Glutamatergic neuron (in vitro differentiated cells): ENCODE data around the gene SLC39A7. TPM values are rescaled to one million over a fixed set of nuclear protein-coding genes. Genes with fewer than 3 reads are reported as not detected.

Experiments used
- DNase-seq: peaks from one replicate; pipeline ENCODE4 v3.0.0; 2022
- H3K27ac Mint-ChIP-seq: one replicate; pipeline ENCODE4 v1.8.0; 2020; ENCODE audit warnings: mild to moderate bottlenecking, mixed read lengths, inconsistent platforms; ENCODE audit not compliant: unreplicated experiment
- H3K27me3 Mint-ChIP-seq: one replicate; pipeline ENCODE4 v1.8.0; 2020; ENCODE audit warnings: mild to moderate bottlenecking, moderate library complexity, mixed read lengths, inconsistent platforms; ENCODE audit not compliant: unreplicated experiment
- H3K36me3 Mint-ChIP-seq: one replicate; pipeline ENCODE4 v1.8.0; 2020; ENCODE audit warnings: mild to moderate bottlenecking, mixed read lengths, inconsistent platforms; ENCODE audit not compliant: unreplicated experiment
- H3K4me1 Mint-ChIP-seq: one replicate; pipeline ENCODE4 v1.8.0; 2020; ENCODE audit warnings: mild to moderate bottlenecking, low read depth, mixed read lengths, inconsistent platforms; ENCODE audit not compliant: unreplicated experiment
- H3K4me3 Mint-ChIP-seq: one replicate; pipeline ENCODE4 v1.8.0; 2020; ENCODE audit warnings: mild to moderate bottlenecking, mixed read lengths, inconsistent platforms; ENCODE audit not compliant: unreplicated experiment
- H3K9me3 Mint-ChIP-seq: one replicate; pipeline ENCODE4 v1.8.0; 2020; ENCODE audit warnings: mild to moderate bottlenecking, moderate library complexity, mixed read lengths, inconsistent platforms; ENCODE audit not compliant: unreplicated experiment
- CTCF ChIP-seq: fragments of 200-600 bp; sonication (generic); IDR thresholded peaks from one replicate; pipeline ENCODE4 v1.5.0; 2021; ENCODE audit not compliant: partially characterized antibody, unreplicated experiment
- total RNA-seq: library from RNA; stranded (reverse); fragmentation: NEBNext Ultra II Directional; extraction: Animal tissue kit (Norgen Biotek cat#: 25700); gene quantifications from one replicate; pipeline ENCODE4 v1.2.1, GENCODE V29; 2021; ENCODE audit not compliant: unreplicated experiment

The SLC39A7 gene
- total RNA-seq, 1 donor from 2014 or later = 92.8 TPM

DNA sequence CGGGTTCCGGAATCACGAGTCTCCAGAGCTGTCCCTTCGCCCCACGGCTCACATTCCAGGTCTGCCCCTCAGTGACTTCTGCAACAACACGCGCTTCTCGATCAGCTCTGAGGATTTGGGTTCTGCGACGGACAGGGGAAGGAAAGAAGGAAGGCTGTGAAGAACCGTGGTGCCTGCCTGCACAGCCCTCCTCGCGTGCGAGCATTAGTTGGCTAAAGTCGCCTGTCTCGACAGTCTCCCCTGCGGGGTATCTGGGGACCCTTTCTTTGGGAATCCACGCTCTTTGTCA, 47.9 kb downstream of the SLC39A7 start:
- no peak for DNase-seq
- H3K4me1 Mint-ChIP-seq = peaks cover 18% of the 10 kb centered on the region
- peaks cover 3% of the 10 kb centered on the region for H3K9me3 Mint-ChIP-seq
- TF ChIP-seq CTCF = peak; percentile 68
- H3K27me3 Mint-ChIP-seq = peaks cover 10% of the 10 kb centered on the region
- H3K27ac Mint-ChIP-seq = peak overlapping the region; percentile 79
- H3K4me3 Mint-ChIP-seq = peak overlapping the region; percentile 97
- no peaks in the 10 kb centered on the region for H3K36me3 Mint-ChIP-seq

DNA sequence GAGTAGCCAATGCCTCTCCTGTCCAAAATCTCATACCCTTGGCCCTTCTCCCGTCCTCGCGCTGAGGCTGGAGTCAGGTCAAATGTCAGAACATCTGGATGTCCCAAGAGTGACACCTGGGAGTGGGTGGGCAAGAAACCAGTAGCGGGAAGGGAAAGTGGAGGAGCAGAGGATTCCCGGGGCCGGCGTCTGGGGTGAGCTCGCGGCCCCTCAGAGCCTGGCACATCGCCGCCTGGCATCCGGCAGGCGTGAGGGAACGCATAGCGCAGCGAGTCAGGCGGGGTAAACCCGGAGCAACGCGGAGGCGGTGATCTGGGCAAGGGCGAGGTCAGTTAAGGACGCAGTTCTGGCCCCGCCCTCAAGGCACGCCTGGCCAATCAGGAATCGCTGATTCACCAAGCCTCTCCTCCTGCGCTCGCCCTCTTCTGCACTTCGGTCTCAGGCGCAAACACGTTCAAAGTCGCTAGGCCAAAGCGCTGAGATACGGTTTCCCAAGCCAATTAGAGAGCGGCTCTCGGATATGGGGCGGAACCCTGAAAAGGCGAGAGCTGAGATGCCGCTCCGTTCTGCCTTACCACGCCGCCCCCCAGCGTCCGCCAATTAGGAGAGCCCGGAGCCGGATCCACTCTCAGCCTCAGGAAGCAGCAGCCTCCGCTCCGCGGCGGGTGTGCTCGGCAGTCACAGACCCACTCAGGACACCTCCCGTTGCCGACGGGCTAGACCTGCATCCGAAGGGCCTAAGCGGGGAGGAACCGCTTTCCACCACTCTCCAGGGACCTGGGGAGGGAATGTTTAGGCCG, 48.5 kb downstream of the SLC39A7 start:
- Mint-ChIP-seq H3K27me3 (peaks cover 8% of the 10 kb centered on the region), H3K4me3 (peak overlapping the region; percentile 97), H3K4me1 (peaks cover 18% of the 10 kb centered on the region), H3K9me3 (peaks cover 3% of the 10 kb centered on the region), H3K36me3 (no peaks in the 10 kb centered on the region), H3K27ac (peak overlapping the region; percentile 84)
- peak; percentile 96 for DNase-seq
- TF ChIP-seq CTCF = no peak

DNA sequence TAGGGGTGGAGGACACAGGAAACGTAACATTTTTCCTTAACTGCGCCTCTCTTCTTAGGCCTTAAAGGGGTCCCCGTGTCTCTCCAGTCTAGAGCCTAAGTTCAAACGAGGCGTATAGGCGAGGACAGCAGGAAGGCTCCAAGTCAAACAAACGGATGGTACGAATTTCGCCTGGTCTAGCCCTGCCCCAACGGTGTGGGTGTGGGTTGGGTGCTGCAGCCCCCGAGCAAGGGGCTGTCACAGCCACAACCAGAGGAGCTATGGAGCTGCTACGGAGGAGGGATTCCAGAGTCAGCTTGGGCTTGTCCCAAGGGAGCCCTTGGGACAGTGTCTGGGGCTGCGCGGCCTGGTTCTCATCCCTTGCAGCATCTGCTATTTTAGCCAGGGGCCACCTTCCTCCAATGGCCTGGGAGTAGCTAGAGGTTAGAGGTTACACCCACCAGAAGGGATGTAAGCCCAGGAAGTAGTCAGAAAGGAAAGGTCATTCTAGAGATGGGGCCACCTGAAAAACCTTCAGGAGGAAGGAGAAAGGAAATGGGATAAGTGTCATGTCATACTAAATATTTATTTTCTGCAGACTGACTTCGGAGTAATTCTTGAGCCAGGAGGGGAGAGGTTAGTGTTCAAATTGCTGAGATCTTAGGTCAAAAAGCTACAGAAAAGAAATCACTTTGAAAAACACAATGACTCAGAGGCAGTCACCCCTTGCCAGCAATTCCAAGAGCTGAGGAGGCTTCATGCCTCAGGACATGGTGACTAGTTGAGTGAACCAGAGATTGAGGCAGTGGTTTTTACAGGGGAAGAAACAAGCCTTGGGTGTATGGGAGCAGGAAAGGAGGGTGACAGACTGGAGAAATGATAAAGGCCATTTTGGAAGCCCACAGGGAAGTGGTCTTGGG, 49.3 kb downstream of the SLC39A7 start:
- DNase-seq = peak; percentile 65
- no peaks in the 10 kb centered on the region for H3K36me3 Mint-ChIP-seq
- H3K27ac Mint-ChIP-seq = peak overlapping the region; percentile 84
- peak overlapping the region; percentile 97 for H3K4me3 Mint-ChIP-seq
- peaks cover 18% of the 10 kb centered on the region for H3K4me1 Mint-ChIP-seq
- H3K27me3 Mint-ChIP-seq = peaks cover 8% of the 10 kb centered on the region
- TF ChIP-seq CTCF = no peak
- peaks cover 3% of the 10 kb centered on the region for H3K9me3 Mint-ChIP-seq

DNA sequence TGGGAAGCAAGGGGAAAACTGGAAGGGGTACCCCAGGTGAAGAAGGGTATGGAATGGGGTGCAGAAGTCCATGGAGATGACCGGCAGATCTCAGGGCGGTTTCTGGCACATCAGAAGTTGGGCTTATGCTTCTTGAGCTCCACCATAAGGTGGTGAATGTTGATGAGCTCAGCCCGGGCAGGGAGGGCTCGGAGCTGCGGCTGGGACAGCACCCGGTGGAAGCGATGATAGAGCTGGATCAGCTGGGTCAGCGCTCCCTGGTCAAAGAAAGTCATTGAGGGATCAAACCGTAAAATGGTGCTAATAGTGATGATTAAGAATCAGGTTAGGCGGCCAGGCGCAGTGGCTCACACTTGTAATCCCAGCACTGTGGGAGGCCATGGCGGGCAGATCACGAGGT, 50.1 kb downstream of the SLC39A7 start:
- H3K36me3 Mint-ChIP-seq = no peaks in the 10 kb centered on the region
- H3K27me3 Mint-ChIP-seq = peaks cover 8% of the 10 kb centered on the region
- H3K9me3 Mint-ChIP-seq = peaks cover 3% of the 10 kb centered on the region
- peak overlapping the region; percentile 97 for H3K4me3 Mint-ChIP-seq
- H3K4me1 Mint-ChIP-seq = peaks cover 18% of the 10 kb centered on the region
- peak overlapping the region; percentile 84 for H3K27ac Mint-ChIP-seq
- no peak for TF ChIP-seq CTCF
- no peak for DNase-seq
